ENCODE results near the gene TRMT112.

TRMT112 gene

DNA sequence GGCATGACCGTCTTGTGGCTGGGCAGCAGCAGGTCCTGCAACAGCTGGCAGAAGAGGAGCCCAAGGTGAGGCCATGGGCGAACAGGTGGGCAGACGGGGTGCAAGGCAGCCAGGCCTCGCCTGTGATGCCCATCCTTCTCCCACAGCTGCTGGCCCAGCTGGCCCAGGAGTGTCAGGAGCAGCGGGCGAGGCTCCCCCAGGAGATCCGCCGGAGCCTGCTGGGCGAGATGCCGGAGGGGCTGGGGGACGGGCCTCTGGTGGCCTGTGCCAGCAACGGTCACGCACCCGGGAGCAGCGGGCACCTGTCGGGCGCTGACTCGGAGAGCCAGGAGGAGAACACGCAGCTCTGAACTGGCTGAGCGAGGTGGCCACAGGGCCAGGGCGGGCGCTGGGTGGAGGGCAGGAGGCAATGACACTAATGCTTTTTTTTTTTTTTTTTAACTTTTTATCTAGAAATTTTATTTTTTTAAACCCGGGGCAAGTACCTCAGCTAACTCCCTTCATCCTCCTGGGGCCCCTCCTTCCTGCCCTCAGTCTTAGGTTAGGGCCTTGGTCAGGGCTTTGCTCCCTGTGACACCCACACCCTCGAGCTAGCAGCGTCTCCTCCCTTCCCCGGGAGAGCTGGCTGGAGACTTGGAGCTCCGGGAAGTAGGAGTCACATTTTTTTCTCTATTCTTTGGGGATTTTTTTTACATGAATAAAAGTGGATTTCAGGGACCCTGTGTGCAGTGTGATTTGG, 50.0 kb downstream of the TRMT112 start:
- TF ChIP-seq, protein P1, sequence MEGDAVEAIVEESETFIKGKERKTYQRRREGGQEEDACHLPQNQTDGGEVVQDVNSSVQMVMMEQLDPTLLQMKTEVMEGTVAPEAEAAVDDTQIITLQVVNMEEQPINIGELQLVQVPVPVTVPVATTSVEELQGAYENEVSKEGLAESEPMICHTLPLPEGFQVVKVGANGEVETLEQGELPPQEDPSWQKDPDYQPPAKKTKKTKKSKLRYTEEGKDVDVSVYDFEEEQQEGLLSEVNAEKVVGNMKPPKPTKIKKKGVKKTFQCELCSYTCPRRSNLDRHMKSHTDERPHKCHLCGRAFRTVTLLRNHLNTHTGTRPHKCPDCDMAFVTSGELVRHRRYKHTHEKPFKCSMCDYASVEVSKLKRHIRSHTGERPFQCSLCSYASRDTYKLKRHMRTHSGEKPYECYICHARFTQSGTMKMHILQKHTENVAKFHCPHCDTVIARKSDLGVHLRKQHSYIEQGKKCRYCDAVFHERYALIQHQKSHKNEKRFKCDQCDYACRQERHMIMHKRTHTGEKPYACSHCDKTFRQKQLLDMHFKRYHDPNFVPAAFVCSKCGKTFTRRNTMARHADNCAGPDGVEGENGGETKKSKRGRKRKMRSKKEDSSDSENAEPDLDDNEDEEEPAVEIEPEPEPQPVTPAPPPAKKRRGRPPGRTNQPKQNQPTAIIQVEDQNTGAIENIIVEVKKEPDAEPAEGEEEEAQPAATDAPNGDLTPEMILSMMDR (IDR thresholded peaks at IDR 0.05; ENCODE audit: insufficient read depth, low read length, missing control alignments): no peak
- ChIA-PET POLR2A (interaction anchor here (0.6 to 5.5 kb wide), 3 partner anchors 9 to 63 kb away, joined by 5 to 61 read pairs (median 12); partner anchors contain the start of gene PPP1R14B), CTCF (interaction anchor here (0.7 to 15.2 kb wide), 5 partner anchors 9 to 87 kb away, joined by 3 to 224 read pairs (median 8); partner anchors contain the start of genes CATSPERZ, PLCB3 and PPP1R14B)
- no peak overlapping the region for H3K4me3 ChIP-seq (ENCODE audit: low read depth, low read length)
- no peak for DNase-seq (ENCODE audit: low read depth, low spot score)
